Endometrial microvascular endothelial cells (primary cell): ENCODE measurements around the gene NARS2. TPM values are rescaled to one million over a fixed set of nuclear protein-coding genes. Genes with fewer than 3 reads are reported as not detected.

Source experiments
- in situ Hi-C: cut with HindIII; loops from 2 replicates; pipeline ENCODE4 v1.10.0; 2017; ENCODE audit warnings: low sequenced_read_pairs, low pct_unique_long_range_greater_than_20kb; ENCODE audit errors: inconsistent ontology term
- total RNA-seq: library from RNA; depleted of rRNA; stranded (reverse); fragments of >200 nt; gene quantifications from one replicate; pipeline ENCODE4 v1.2.3, GENCODE V29; 2015; ENCODE audit errors: inconsistent ontology term

The NARS2 gene
- total RNA-seq, 1 donor from 2014 or later = 18.8 TPM

- in situ Hi-C loops = no loop called here
These were observed 171.8 kb downstream of the NARS2 start for GRCh38 chr11:78402847-78403246.

GRCh38 chr11:78400702-78401101 lies 174.0 kb downstream of the NARS2 start:
- in situ Hi-C loops = no loop called here

- in situ Hi-C loops = no loop called here
These were observed 174.5 kb downstream of the NARS2 start for GRCh38 chr11:78400116-78400515.

GRCh38 chr11:78399136-78399535 lies 175.5 kb downstream of the NARS2 start:
- in situ Hi-C loops = no loop called here

- in situ Hi-C loops = no loop called here
These were observed 175.9 kb downstream of the NARS2 start for GRCh38 chr11:78398715-78399114.

GRCh38 chr11:78397398-78397797 lies 177.3 kb downstream of the NARS2 start:
- in situ Hi-C loops = no loop called here

- in situ Hi-C loops = no loop called here
These were observed 179.1 kb downstream of the NARS2 start for GRCh38 chr11:78395597-78395996.

- in situ Hi-C loops = no loop called here
These were observed 181.8 kb downstream of the NARS2 start for GRCh38 chr11:78392854-78393253.

GRCh38 chr11:78391424-78391823 lies 183.2 kb downstream of the NARS2 start:
- in situ Hi-C loops = no loop called here

GRCh38 chr11:78390809-78391208 lies 183.9 kb downstream of the NARS2 start:
- in situ Hi-C loops = no loop called here

- in situ Hi-C loops = no loop called here
These were observed 188.3 kb downstream of the NARS2 start for GRCh38 chr11:78386215-78386941.

Other genes with a start within 250 kb of the NARS2 start
- gene GAB2, start 157.0 kb downstream of the NARS2 start, total RNA-seq = 16.8 TPM